Glutamatergic neuron (in vitro differentiated cells): Measurements from ENCODE around the gene ZNF709. TPM values are rescaled to one million over a fixed set of nuclear protein-coding genes. Genes with fewer than 3 reads are reported as not detected.

Source experiments
- DNase-seq: peaks from one replicate; pipeline ENCODE4 v3.0.0; 2022
- H3K27ac Mint-ChIP-seq: one replicate; pipeline ENCODE4 v1.8.0; 2020; ENCODE audit warnings: mild to moderate bottlenecking, mixed read lengths, inconsistent platforms; ENCODE audit not compliant: unreplicated experiment
- H3K27me3 Mint-ChIP-seq: one replicate; pipeline ENCODE4 v1.8.0; 2020; ENCODE audit warnings: mild to moderate bottlenecking, moderate library complexity, mixed read lengths, inconsistent platforms; ENCODE audit not compliant: unreplicated experiment
- H3K36me3 Mint-ChIP-seq: one replicate; pipeline ENCODE4 v1.8.0; 2020; ENCODE audit warnings: mild to moderate bottlenecking, mixed read lengths, inconsistent platforms; ENCODE audit not compliant: unreplicated experiment
- H3K4me1 Mint-ChIP-seq: one replicate; pipeline ENCODE4 v1.8.0; 2020; ENCODE audit warnings: mild to moderate bottlenecking, low read depth, mixed read lengths, inconsistent platforms; ENCODE audit not compliant: unreplicated experiment
- H3K4me3 Mint-ChIP-seq: one replicate; pipeline ENCODE4 v1.8.0; 2020; ENCODE audit warnings: mild to moderate bottlenecking, mixed read lengths, inconsistent platforms; ENCODE audit not compliant: unreplicated experiment
- H3K9me3 Mint-ChIP-seq: one replicate; pipeline ENCODE4 v1.8.0; 2020; ENCODE audit warnings: mild to moderate bottlenecking, moderate library complexity, mixed read lengths, inconsistent platforms; ENCODE audit not compliant: unreplicated experiment
- CTCF ChIP-seq: fragments of 200-600 bp; sonication (generic); IDR thresholded peaks from one replicate; pipeline ENCODE4 v1.5.0; 2021; ENCODE audit not compliant: partially characterized antibody, unreplicated experiment
- total RNA-seq: library from RNA; stranded (reverse); fragmentation: NEBNext Ultra II Directional; extraction: Animal tissue kit (Norgen Biotek cat#: 25700); gene quantifications from one replicate; pipeline ENCODE4 v1.2.1, GENCODE V29; 2021; ENCODE audit not compliant: unreplicated experiment

ZNF709 gene
- total RNA-seq, 1 donor from 2014 or later = 8.7 TPM

DNA sequence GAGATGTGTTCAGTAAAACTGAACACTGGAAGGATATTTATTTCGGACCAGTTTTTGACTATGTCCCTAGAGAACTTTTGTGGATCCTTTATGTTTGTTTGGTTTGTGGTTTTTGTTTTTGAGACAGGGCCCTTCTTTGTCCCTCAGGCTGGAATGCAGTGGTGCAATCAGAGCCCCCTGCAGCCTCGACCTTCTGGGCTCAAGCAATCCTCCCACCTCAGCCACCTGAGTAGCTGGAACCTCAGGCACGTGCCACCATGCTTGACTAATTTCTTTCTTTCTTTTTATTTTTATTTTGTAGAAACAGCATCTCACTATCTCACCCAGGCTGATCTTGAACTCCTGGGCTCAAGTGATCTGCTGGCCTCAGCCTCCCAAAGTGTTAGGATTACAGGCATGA is 955 bp upstream of the ZNF709 start:
- no peaks in the 10 kb centered on the region for H3K36me3 Mint-ChIP-seq
- TF ChIP-seq CTCF = no peak
- H3K9me3 Mint-ChIP-seq = peaks cover 7% of the 10 kb centered on the region
- H3K27me3 Mint-ChIP-seq = peaks cover 4% of the 10 kb centered on the region
- H3K27ac Mint-ChIP-seq = peak overlapping the region; percentile 93
- H3K4me3 Mint-ChIP-seq = peak overlapping the region; percentile 94
- H3K4me1 Mint-ChIP-seq = peaks cover 2% of the 10 kb centered on the region
- no peak for DNase-seq

- peak overlapping the region; percentile 93 for H3K27ac Mint-ChIP-seq
- no peaks in the 10 kb centered on the region for H3K36me3 Mint-ChIP-seq
- H3K4me3 Mint-ChIP-seq = peak overlapping the region; percentile 94
- no peak for DNase-seq
- peaks cover 7% of the 10 kb centered on the region for H3K9me3 Mint-ChIP-seq
- peaks cover 2% of the 10 kb centered on the region for H3K4me1 Mint-ChIP-seq
- TF ChIP-seq CTCF = no peak
- peaks cover 4% of the 10 kb centered on the region for H3K27me3 Mint-ChIP-seq
Observed at GRCh38 chr19:12485052-12485416, 418 bp upstream of the ZNF709 start.

GRCh38 chr19:12484011-12484370 is 625 bp downstream of the ZNF709 start:
- H3K4me1 Mint-ChIP-seq = peaks cover 2% of the 10 kb centered on the region
- H3K27me3 Mint-ChIP-seq = peaks cover 4% of the 10 kb centered on the region
- peaks cover 7% of the 10 kb centered on the region for H3K9me3 Mint-ChIP-seq
- TF ChIP-seq CTCF = no peak
- H3K36me3 Mint-ChIP-seq = no peaks in the 10 kb centered on the region
- DNase-seq = no peak
- peak overlapping the region; percentile 70 for H3K27ac Mint-ChIP-seq
- peak overlapping the region; percentile 88 for H3K4me3 Mint-ChIP-seq

DNA sequence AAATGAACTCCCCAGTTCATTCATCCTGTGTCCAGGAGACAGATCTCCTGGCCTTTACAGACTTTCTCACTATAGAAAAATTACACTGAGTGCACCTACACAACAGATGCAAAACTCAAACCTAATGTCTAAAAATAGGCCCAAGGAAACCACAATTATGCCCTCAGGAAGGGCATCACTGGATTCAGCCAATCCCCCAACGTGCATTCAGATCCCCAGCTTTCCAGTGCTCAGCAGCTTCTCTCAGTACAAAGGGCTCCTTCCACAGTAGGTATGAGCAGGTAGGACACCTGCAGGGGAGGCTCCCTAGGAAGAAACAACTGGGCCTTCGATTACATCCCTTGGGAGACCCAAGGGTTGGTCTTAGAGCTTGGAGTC is 2.1 kb downstream of the ZNF709 start:
- DNase-seq = no peak
- Mint-ChIP-seq H3K27ac (no peak overlapping the region), H3K9me3 (peaks cover 7% of the 10 kb centered on the region), H3K4me1 (peaks cover 2% of the 10 kb centered on the region), H3K27me3 (peaks cover 3% of the 10 kb centered on the region), H3K36me3 (no peaks in the 10 kb centered on the region), H3K4me3 (no peak overlapping the region)
- TF ChIP-seq CTCF = no peak

DNA sequence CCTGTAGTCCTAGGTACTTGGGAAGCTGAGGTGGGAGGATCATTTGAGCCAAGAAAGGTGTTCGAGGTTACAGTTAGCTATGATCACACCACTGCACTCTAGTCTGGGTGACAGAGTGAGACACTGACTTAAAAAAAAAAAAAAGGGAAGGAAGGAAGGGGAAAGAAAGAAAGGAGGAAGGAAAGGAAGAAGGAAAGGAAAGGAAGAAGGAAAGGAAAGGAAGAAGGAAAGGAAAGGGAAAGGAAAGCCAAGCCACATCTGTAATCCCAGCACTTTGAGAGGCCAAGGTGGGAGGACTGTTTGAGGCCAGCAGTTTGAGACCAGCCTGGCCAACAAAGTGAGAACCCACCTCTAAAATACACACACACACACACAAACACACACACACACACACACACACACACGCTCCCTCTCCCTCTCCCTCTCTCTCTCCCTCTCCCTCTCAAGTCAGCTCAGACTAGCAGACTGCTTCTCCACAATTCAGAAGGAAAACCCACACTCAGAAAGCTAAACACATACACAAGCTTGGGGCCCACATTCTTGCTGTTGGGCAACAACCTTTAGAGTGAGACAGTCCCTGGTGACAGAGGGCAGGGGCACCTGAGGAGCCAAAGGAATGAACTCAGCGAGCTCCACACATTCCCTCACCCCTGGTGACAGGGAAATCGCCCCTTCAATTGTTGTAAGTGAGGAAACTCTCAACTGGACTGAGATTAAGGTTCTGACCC is 2.7 kb downstream of the ZNF709 start:
- peaks cover 3% of the 10 kb centered on the region for H3K27me3 Mint-ChIP-seq
- peaks cover 2% of the 10 kb centered on the region for H3K4me1 Mint-ChIP-seq
- no peak overlapping the region for H3K27ac Mint-ChIP-seq
- H3K4me3 Mint-ChIP-seq = peak overlapping the region; percentile 45
- TF ChIP-seq CTCF = no peak
- no peaks in the 10 kb centered on the region for H3K36me3 Mint-ChIP-seq
- H3K9me3 Mint-ChIP-seq = peaks cover 7% of the 10 kb centered on the region
- DNase-seq = no peak
